Myometrial cell (primary cell): ENCODE data around the gene PET117. TPM values are rescaled to one million over a fixed set of nuclear protein-coding genes. Genes with fewer than 3 reads are reported as not detected.

ENCODE experiments used
- total RNA-seq: library from RNA; depleted of rRNA; stranded (reverse); fragments of >200 nt; gene quantifications from 2 replicates; pipeline ENCODE4 v1.2.3, GENCODE V29; 2015

Gene PET117
- 9.6 and 13.5 TPM in 2 replicates for total RNA-seq

DNA sequence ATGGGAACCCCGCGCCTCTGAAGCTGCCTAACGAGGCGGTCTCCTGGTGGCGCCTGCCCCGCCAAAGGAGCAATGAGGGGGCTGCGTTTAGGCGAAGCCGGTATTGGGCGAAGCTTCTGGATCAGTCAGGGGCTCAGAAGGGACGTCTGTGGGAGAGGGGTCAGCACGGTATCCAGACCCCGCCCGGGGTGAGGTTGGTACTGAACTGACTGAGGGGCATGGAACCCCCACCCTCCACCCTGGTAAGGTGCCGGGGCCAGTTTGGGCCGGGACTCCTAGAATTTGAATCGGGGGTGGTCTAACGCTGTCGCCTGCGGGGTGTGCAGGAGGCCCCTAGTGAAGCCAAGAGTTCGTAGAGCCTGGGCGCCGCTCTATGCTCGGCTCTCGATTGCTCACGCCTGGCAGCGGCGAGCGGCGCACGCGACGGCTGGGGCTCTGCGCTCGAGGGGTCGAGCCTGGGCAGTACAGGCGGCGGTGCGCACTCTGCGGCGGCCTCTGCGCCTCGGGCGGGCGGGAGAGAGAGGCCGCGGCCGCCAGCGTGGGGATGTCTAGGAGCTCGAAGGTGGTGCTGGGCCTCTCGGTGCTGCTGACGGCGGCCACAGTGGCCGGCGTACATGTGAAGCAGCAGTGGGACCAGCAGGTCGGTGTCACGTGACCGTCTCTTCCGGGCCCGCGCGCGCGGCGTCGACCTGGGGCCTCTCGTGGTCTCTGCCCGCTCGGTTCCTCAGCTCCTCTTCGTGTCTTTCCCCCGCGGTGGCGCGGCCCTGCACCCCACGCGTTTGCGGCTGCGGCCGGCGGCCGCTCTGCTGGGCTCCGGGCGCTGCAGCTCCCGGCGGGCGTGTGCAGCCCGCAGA is at the start of gene PET117, which contains the start of gene KAT14:
TSS of gene PET117 (plus strand) at position 452 of the 854 bp plus-strand sequence. CDS start at position 545, 93 bp downstream.
TSS of gene KAT14 (plus strand) at position 452 of the 854 bp plus-strand sequence. CDS start 4,798 bp downstream, outside the sequence.

Other genes with a start within 250 kb of the PET117 start
- 80.5 and 96.9 TPM in 2 replicates for gene SNX5, start 169.1 kb upstream of the PET117 start, total RNA-seq
- gene MGME1, start 168.8 kb upstream of the PET117 start, total RNA-seq = 7.6 and 13.8 TPM in 2 replicates
- gene OVOL2, start 79.9 kb upstream of the PET117 start, total RNA-seq = not detected in 2 replicates
- gene KAT14, start within 50 bp of the PET117 start, total RNA-seq = 4.3 and 6.6 TPM in 2 replicates
- 8.2 and 13.8 TPM in 2 replicates for gene ZNF133, start 150.7 kb downstream of the PET117 start, total RNA-seq